Endothelial cell of hepatic sinusoid (primary cell): ENCODE measurements around the gene UGCG.
"Not testable (repeated sequence)": the region's sequence is repeated elsewhere in the genome, so short reads cannot be mapped to it uniquely, and the experiment has no call there.

Source experiments
- in situ Hi-C: cut with HindIII; loops from 2 replicates; pipeline ENCODE4 v1.10.0; 2017; ENCODE audit warnings: low sequenced_read_pairs

UGCG gene

GRCh38 chr9:111949919-111950318 is 53.3 kb downstream of the UGCG start:
- in situ Hi-C loops = loop anchor here (5.0 kb wide), 1 partner anchor 102 kb away; no protein-coding TSS in a partner anchor

- in situ Hi-C loops = loop anchor here (5.0 kb wide), 1 partner anchor 100 kb away; no protein-coding TSS in a partner anchor
Measured at GRCh38 chr9:111952559-111952958, 55.9 kb downstream of the UGCG start.

- in situ Hi-C loops = loop anchor here (5.0 kb wide), 1 partner anchor 99 kb away; no protein-coding TSS in a partner anchor
Measured at GRCh38 chr9:111953444-111953843, 56.8 kb downstream of the UGCG start.

- in situ Hi-C loops = no loop called here
Measured at GRCh38 chr9:111955048-111955447, 58.4 kb downstream of the UGCG start.

GRCh38 chr9:111957856-111958631 is 61.4 kb downstream of the UGCG start:
- in situ Hi-C loops = no loop called here

GRCh38 chr9:111959468-111960359 is 63.1 kb downstream of the UGCG start:
- in situ Hi-C loops = no loop called here

GRCh38 chr9:111960485-111960884 is 63.9 kb downstream of the UGCG start:
- in situ Hi-C loops = not testable (repeated sequence)

GRCh38 chr9:111961009-111961408 is 64.4 kb downstream of the UGCG start:
- in situ Hi-C loops = no loop called here

- in situ Hi-C loops = no loop called here
Measured at GRCh38 chr9:111961575-111961974, 65.0 kb downstream of the UGCG start.

GRCh38 chr9:111962021-111962420 is 65.4 kb downstream of the UGCG start:
- in situ Hi-C loops = no loop called here

- in situ Hi-C loops = no loop called here
Measured at GRCh38 chr9:111963995-111964394, 67.4 kb downstream of the UGCG start.

- in situ Hi-C loops = no loop called here
Measured at GRCh38 chr9:111965566-111966019, 69.0 kb downstream of the UGCG start.

- in situ Hi-C loops = no loop called here
Measured at GRCh38 chr9:111966124-111966723, 69.6 kb downstream of the UGCG start.

- in situ Hi-C loops = no loop called here
Measured at GRCh38 chr9:111966861-111967291, 70.3 kb downstream of the UGCG start.

- in situ Hi-C loops = no loop called here
Measured at GRCh38 chr9:111967621-111968020, 71.0 kb downstream of the UGCG start.

GRCh38 chr9:111969061-111969460 is 72.4 kb downstream of the UGCG start:
- in situ Hi-C loops = no loop called here

- in situ Hi-C loops = no loop called here
Measured at GRCh38 chr9:111969622-111970021, 73.0 kb downstream of the UGCG start.

GRCh38 chr9:111970827-111971226 is 74.2 kb downstream of the UGCG start:
- in situ Hi-C loops = no loop called here

GRCh38 chr9:111974092-111974681 is 77.6 kb downstream of the UGCG start:
- in situ Hi-C loops = no loop called here

- in situ Hi-C loops = no loop called here
Measured at GRCh38 chr9:111975709-111976108, 79.1 kb downstream of the UGCG start.

GRCh38 chr9:111978616-111979015 is 82.0 kb downstream of the UGCG start:
- in situ Hi-C loops = no loop called here
